SHP77 (cell line): Measurements from ENCODE around the gene ZBTB12.
"Not testable (repeated sequence)": the region's sequence is repeated elsewhere in the genome, so short reads cannot be mapped to it uniquely, and the experiment has no call there.

ENCODE experiments used
- DNase-seq, 2 experiments: peaks; one replicate each; lab custom pipeline; 2025; lab: John Stamatoyannopoulos, UW

Gene ZBTB12

GRCh38 chr6:31922942-31923341 lies 21.1 kb upstream of the ZBTB12 start:
- DNase-seq: peak in 1 of 2 experiments; percentile 5

GRCh38 chr6:31920811-31921210 lies 18.9 kb upstream of the ZBTB12 start:
- no peak for DNase-seq

DNA sequence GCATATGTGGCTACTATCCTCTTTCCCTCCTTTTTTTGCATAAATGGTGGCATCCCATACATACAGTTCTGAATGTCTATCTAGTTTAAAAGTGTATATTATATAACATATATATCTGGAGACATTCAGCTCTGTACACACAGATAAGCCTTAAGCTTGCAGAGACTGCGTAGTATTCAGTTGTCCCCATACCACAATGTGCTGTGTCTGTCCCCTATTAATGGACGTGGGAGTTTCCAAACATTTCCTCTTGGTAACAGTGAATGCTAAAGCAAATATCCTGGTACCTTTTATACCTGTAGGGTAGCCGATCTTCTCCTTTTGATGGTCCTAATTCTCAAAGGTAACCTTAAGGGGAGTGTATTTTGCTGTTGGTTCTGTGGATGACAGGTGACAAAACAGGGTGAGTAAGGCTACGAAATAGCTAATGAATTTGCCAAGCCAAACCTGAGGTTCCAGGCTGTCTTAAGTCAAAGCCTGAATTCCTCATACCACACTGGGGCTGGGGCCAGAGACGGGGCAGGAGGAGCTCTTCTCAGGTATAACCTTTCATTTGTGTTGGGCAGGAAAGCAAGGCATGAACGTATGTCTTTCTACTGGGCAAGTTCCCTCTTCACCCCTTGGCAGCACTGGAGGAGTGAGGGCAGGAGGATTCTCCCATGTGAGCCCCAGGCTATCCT lies 17.9 kb upstream of the ZBTB12 start:
- no peak for DNase-seq

- no peak for DNase-seq
Measured at GRCh38 chr6:31918069-31918720, 16.3 kb upstream of the ZBTB12 start.

DNA sequence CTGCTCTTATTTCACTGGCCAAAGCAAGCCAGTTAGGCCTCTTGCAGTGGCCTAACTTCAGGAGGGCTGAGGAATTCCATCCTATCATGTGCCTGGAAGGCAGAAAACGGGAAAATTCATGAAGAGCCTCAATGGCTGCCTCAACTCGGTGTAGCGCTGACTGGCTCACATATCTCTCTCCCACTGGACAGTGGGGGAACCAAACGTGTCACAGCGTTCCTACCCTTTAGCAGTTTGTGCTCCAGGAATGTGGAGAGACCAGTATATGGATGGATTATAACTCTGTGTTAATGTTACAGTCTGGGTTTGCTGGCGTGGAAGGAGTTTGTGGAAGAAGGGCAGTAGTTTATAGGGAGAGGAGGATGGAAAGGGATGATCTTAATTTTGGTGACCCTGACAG lies 13.9 kb upstream of the ZBTB12 start:
- no peak for DNase-seq

GRCh38 chr6:31915351-31915750 lies 13.5 kb upstream of the ZBTB12 start:
- DNase-seq: no peak

DNA sequence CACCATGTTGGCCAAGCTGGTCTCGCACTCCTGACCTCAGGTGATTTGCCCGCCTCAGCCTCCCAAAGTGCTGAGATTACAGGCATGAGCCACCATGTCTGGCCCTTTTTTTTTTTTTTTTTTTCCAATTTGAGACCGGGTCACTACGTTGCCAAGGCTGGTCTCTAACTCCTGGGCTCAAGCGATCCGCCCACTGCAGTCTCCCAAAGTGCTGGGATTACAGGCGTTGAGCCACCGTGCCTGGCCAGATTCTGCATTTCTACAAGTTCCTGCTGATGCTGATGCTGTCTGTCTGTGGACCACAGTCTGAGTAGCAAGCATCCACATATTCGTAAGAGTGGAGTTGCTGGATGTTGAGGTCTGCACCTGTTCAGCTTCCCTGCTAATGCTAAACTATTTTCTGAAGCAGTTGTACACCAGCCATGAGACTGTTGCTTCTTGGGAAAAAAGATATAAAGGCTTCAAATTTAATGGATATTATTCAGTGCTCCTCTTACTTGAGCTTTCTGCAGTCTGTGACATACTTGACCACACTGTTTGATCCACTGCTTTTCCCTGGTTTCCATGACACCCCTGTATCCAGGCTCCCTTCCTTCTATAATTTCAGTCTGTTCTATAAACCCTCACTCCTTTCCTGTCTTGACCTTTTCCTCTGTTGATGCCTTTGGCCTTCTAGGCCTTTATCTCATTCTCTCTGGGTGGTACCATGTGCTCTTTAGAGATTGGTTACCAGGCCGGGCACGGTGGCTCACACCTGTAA lies 10.1 kb upstream of the ZBTB12 start:
- DNase-seq: no peak

DNA sequence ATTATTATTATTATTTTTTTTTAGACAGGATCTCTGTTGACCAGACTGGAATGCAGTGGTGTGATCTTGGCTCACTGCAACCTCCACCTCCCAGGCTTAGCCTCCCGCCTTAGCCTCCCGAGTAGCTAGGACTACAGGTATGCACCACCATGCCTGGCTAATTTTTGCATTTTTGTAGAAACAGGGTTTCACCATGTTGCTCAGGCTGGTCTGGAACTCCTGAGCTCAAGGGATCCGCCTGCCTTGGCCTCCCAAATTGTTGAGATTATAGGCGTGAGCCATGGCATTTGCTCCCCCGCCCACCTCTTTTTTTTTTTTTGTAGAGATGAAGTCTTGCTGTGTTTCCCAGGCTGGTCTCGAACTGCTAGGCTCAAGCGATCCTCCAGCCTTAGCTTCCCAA lies 7.4 kb upstream of the ZBTB12 start:
- not testable (repeated sequence) for DNase-seq

GRCh38 chr6:31908791-31909190 lies 6.9 kb upstream of the ZBTB12 start:
- no peak for DNase-seq

GRCh38 chr6:31908255-31908654 lies 6.4 kb upstream of the ZBTB12 start:
- DNase-seq: not testable (repeated sequence)

GRCh38 chr6:31907158-31907813 lies 5.4 kb upstream of the ZBTB12 start:
- DNase-seq: no peak

DNA sequence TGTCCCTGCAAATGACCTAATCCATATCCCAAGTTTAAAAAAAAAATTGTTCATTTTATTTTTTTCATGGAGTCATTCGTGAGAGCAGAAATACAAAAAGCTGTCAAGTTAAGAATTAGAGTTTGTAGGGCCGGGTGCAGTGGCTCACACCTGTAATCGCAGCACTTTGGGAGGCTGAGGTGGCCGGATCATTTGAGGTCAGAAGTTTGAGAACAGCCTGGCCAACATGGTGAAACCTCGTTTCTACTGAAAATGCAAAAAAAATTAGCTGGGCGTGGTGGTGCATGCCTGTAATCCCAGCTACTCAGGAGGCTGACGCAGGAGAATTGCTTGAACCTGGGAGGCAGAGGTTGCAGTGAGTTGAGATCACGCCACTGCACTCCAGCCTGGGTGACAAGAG lies 4.8 kb upstream of the ZBTB12 start:
- DNase-seq: not testable (repeated sequence)

GRCh38 chr6:31906122-31906521 lies 4.2 kb upstream of the ZBTB12 start:
- DNase-seq: no peak

DNA sequence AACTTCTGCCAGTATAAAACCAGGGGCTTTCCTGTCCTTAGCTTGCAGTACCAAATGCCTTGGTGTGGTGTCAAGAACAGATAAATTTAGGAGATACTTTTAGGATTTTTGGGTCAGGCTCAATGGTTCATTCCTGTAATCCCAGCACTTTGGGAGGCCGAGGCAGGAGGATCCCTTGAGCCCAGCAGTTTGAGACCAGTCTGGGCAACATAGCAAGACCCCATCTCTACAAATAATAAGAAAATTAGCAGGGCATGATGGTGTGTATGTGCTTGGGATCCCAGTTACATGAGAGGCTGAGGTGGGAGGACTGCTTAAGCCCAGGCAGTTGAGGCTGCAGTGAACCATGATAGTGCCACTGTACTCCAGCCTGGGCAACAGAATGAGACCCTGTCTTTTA lies 3.2 kb upstream of the ZBTB12 start:
- DNase-seq: no peak

DNA sequence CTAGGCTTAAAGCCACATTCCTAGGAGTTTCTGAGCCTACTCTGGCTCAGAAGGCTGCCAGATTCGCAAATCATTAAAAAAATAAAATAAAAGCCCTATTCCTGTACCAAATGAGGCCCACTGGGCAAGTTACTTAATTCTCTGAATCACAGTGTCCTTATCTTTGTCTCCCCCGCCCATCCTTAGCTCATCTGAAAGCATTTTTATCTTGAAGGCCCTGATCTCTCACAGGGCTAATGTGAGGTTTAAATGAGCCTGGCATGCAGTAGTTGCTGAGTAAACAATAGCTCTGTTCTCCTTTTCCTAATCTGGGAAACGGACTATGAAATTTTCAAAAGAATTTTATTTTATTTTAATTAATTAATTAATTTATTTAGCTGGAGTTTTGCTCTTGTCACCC lies 2.1 kb upstream of the ZBTB12 start:
- DNase-seq: no peak

DNA sequence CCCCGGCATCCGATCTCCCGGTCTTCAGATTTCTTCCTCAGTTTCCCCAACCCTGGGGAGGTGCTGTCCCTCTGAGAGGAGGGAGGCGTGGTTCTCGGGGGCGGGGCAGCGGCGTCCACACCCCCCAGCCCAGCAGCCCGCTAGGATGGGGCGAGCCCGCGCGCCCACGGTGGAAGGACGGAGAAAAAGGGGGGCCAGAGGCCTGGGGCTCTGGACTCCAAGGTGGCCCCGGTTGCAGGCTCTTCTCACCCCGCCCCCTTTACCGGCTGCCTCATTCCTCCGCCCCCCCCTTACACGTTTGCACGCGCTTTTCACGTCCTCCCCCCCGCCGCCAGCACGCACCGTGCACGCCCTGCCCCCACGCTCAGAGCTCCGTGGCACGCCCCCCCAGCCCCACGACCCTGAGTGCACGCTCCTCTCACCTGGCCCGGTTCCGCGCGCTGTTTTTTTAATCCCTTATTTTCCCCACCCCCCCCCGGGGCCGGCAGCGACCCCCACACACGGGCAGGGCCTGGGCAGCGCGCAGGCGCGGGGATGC lies 402 bp downstream of the ZBTB12 start:
- no peak for DNase-seq

DNA sequence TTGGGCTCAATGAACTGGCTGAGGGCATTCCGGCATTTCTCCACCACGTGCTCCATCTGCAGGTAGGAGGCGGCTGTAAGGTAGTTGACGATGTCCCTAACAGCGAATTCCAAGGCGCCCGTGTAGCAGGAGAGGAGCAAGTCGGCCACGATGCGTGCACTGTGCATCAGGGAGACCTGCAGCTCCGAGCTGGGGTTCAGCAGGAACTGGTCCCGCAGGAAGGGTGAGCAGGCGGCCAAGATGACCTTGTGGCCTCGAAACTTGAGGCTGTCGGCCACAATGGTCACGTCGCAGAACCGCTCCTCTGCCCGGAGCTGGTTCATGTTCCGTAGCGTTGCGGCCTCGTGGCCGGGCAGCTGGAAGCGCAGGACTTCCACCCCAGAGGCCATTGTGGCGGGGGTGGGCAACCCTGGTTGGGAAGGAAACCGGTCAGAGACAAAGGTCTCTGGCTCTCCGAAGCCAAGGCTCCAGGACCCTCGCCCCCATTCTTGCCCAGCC lies 920 bp downstream of the ZBTB12 start:
- DNase-seq: peak in 1 of 2 experiments; percentile 17

GRCh38 chr6:31899882-31900722 lies 1.8 kb downstream of the ZBTB12 start:
- DNase-seq: no peak

DNA sequence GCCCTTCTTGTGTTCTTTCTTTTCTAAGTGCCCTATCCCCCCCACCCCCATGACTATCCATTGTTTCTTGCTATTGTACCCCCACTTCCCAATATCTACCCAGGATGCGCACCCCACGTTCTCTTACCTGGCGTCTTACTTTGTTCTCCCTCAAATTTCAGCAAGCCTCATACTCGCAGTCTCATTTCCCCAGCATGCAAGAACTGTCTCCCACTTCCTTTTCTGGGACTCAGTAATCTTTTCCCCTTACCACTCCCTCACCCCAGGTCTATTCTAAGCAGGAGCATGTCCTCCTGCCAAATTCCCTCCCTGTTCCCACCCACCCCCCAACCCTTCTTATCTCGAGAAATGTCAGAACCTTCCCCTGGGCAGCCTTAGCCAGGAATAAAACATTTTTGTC lies 2.7 kb downstream of the ZBTB12 start:
- DNase-seq: no peak

GRCh38 chr6:31898383-31899011 lies 3.4 kb downstream of the ZBTB12 start:
- DNase-seq: peak; percentile 37 to 47
